Upper lobe of left lung (tissue), 4 donors: ENCODE data around the gene KIRREL1.

ENCODE experiments used
- CTCF ChIP-seq, 6 experiments: fragments of 450-650 bp in 4 of 6; fragments of 200-600 bp in 2 of 6; sonication (generic) in 2 of 6; IDR thresholded peaks; one replicate each; pipeline ENCODE4 v1.5.1; 2016 to 2019; ENCODE audit warnings: antibody characterized with exemption in 6 of 6
- POLR2A ChIP-seq, 4 donors: fragments of 450-650 bp; IDR thresholded peaks; one replicate each; pipeline ENCODE4 v1.5.1; 2016 to 2017; ENCODE audit warnings: antibody characterized with exemption in 4 of 4, mild to moderate bottlenecking in 2 of 4
- POLR2AphosphoS5 ChIP-seq, 2 donors: sonication (generic); formaldehyde crosslinking; IDR thresholded peaks; one replicate each; pipeline ENCODE4 v1.5.1; 2017; ENCODE audit warnings: antibody characterized with exemption in 2 of 2

GRCh38 chr1:158105352-158106095 lies 112.1 kb downstream of the KIRREL1 start:
- TF ChIP-seq CTCF (IDR thresholded peaks at IDR 0.05) = no peak
- no peak for TF ChIP-seq POLR2A (IDR thresholded peaks at IDR 0.05)
- no peak for TF ChIP-seq POLR2AphosphoS5 (IDR thresholded peaks at IDR 0.05)
